SU-DHL-6 (cell line): ENCODE results near the gene GNPDA2.

Experiments used
- EZH2phosphoT487 ChIP-seq: fragments of 200-600 bp; sonication (generic), shearing (Covaris generic); conservative IDR thresholded peaks from 2 replicates; pipeline ENCODE4 v1.6.1; 2018; ENCODE audit warnings: mild to moderate bottlenecking, antibody characterized with exemption, low read length, moderate library complexity, mixed read lengths
- TF ChIP-seq, protein P1 (sequence below): fragments of 200-600 bp; sonication (generic); IDR thresholded peaks from one replicate; pipeline ENCODE4 v1.5.1; 2017; ENCODE audit warnings: antibody characterized with exemption, mild to moderate bottlenecking, low read length, moderate library complexity; ENCODE audit not compliant: insufficient read depth, poor library complexity, severe bottlenecking

DNA sequence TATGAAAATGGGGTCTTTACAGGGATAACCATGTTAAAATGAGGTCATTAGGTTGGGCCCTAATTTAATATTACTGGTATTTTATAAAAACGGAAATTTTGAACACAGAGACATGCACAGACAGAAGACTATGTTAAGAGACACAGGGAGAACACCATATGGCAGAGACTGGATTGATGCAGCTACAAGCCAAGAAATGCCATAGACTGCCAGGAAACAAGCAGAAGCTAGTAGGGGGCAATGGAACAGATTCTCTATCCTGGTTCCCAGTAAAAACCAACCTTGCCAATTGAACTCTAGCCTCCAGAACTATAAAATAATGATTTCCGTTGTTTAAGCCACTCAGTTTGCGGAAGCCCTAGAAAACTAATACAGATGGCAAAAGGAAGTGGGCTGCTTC lies 54.7 kb downstream of the GNPDA2 start:
- TF ChIP-seq, protein P1, sequence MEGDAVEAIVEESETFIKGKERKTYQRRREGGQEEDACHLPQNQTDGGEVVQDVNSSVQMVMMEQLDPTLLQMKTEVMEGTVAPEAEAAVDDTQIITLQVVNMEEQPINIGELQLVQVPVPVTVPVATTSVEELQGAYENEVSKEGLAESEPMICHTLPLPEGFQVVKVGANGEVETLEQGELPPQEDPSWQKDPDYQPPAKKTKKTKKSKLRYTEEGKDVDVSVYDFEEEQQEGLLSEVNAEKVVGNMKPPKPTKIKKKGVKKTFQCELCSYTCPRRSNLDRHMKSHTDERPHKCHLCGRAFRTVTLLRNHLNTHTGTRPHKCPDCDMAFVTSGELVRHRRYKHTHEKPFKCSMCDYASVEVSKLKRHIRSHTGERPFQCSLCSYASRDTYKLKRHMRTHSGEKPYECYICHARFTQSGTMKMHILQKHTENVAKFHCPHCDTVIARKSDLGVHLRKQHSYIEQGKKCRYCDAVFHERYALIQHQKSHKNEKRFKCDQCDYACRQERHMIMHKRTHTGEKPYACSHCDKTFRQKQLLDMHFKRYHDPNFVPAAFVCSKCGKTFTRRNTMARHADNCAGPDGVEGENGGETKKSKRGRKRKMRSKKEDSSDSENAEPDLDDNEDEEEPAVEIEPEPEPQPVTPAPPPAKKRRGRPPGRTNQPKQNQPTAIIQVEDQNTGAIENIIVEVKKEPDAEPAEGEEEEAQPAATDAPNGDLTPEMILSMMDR: no peak
- no peak for TF ChIP-seq EZH2phosphoT487
